HEK293T (cell line): ENCODE measurements around the gene STAT6.

Source experiments
- CTCF ChIA-PET: fragments of 350-600 bp; formaldehyde crosslinking; extraction: SDS; loops from one replicate; lab custom pipeline; 2021; ENCODE audit warnings: antibody characterized with exemption, inconsistent platforms; lab: Yijun Ruan, JAX
- POLR2A ChIA-PET: fragments of 350-600 bp; formaldehyde crosslinking; extraction: SDS; loops from one replicate; lab custom pipeline; 2020; ENCODE audit warnings: antibody characterized with exemption, inconsistent platforms; lab: Yijun Ruan, JAX
- DNase-seq: peaks from one replicate; pipeline ENCODE4 v3.0.0; 2012; ENCODE audit warnings: mixed read lengths; ENCODE audit errors: extremely low spot score
- ARNT ChIP-seq: fragments of 450-650 bp; IDR thresholded peaks from 2 replicates; pipeline ENCODE4 v1.6.1; 2017; ENCODE audit warnings: mild to moderate bottlenecking
- BHLHE40 ChIP-seq: fragments of 450-650 bp; IDR thresholded peaks from 2 replicates; pipeline ENCODE4 v1.6.1; 2016; ENCODE audit warnings: mild to moderate bottlenecking, moderate library complexity, borderline replicate concordance
- CTBP1 ChIP-seq: fragments of 450-650 bp; IDR thresholded peaks from 2 replicates; pipeline ENCODE4 v1.6.1; 2016; ENCODE audit warnings: borderline replicate concordance
- ELF4 ChIP-seq: fragments of 450-650 bp; IDR thresholded peaks from 2 replicates; pipeline ENCODE4 v1.6.1; 2017; ENCODE audit warnings: antibody characterized with exemption
- FOXA1 ChIP-seq: fragments of 450-650 bp; IDR thresholded peaks from 2 replicates; pipeline ENCODE4 v1.6.1; 2016; ENCODE audit warnings: mild to moderate bottlenecking
- FOXK2 ChIP-seq: fragments of 450-650 bp; IDR thresholded peaks from 2 replicates; pipeline ENCODE4 v1.6.1; 2016; ENCODE audit warnings: mild to moderate bottlenecking
- FOXM1 ChIP-seq: fragments of 450-650 bp; IDR thresholded peaks from 2 replicates; pipeline ENCODE4 v1.6.1; 2017; ENCODE audit warnings: mild to moderate bottlenecking, borderline replicate concordance
- HDGF ChIP-seq: fragments of 450-650 bp; IDR thresholded peaks from 2 replicates; pipeline ENCODE4 v1.6.1; 2017; ENCODE audit warnings: antibody characterized with exemption, borderline replicate concordance
- L3MBTL2 ChIP-seq: fragments of 450-650 bp; conservative IDR thresholded peaks from 2 replicates; pipeline ENCODE4 v1.6.1; 2016; ENCODE audit warnings: mild to moderate bottlenecking
- LEF1 ChIP-seq: fragments of 450-650 bp; IDR thresholded peaks from 2 replicates; pipeline ENCODE4 v1.6.1; 2017; ENCODE audit warnings: mild to moderate bottlenecking, borderline replicate concordance
- NFRKB ChIP-seq: fragments of 450-650 bp; IDR thresholded peaks from 2 replicates; pipeline ENCODE4 v1.6.1; 2016; ENCODE audit warnings: mild to moderate bottlenecking, moderate library complexity
- PKNOX1 ChIP-seq: fragments of 450-650 bp; IDR thresholded peaks from 2 replicates; pipeline ENCODE4 v1.6.1; 2016
- SP1 ChIP-seq: fragments of 450-650 bp; IDR thresholded peaks from 2 replicates; pipeline ENCODE4 v1.6.1; 2017
- SUZ12 ChIP-seq: fragments of 450-650 bp; IDR thresholded peaks from 2 replicates; pipeline ENCODE4 v1.6.1; 2016; ENCODE audit warnings: mild to moderate bottlenecking
- TARDBP ChIP-seq: fragments of 450-650 bp; IDR thresholded peaks from 2 replicates; pipeline ENCODE4 v1.6.1; 2016
- ZNF384 ChIP-seq: fragments of 450-650 bp; IDR thresholded peaks from 2 replicates; pipeline ENCODE4 v1.6.1; 2016

STAT6 gene

GRCh38 chr12:57129321-57129842 is 18.2 kb upstream of the STAT6 start:
- ChIA-PET CTCF (interaction anchor here (0.8 to 1.8 kb wide), 3 partner anchors 17 to 46 kb away, joined by 3 to 8 read pairs (median 6); partner anchors contain the start of gene STAT6), POLR2A (interaction anchor here (0.8 to 3.1 kb wide), 3 partner anchors 18 to 101 kb away, joined by 3 to 22 read pairs (median 17); partner anchors contain the start of gene STAT6)
- TF ChIP-seq ARNT (no peak), TARDBP (no peak), LEF1 (no peak), FOXA1 (no peak), ELF4 (no peak)
- no peak for DNase-seq

- no peak for TF ChIP-seq FOXA1
- no peak for TF ChIP-seq ARNT
- no peak for TF ChIP-seq LEF1
- TF ChIP-seq CTBP1: no peak
- TF ChIP-seq PKNOX1: no peak
- no peak for TF ChIP-seq SP1
- TF ChIP-seq L3MBTL2: no peak
- TF ChIP-seq TARDBP: no peak
- TF ChIP-seq BHLHE40: no peak
- no peak for TF ChIP-seq NFRKB
- no peak for TF ChIP-seq SUZ12
- no peak for TF ChIP-seq FOXK2
- TF ChIP-seq ELF4: no peak
- TF ChIP-seq HDGF: no peak
- TF ChIP-seq FOXM1: no peak
- TF ChIP-seq ZNF384: no peak
- POLR2A ChIA-PET: interaction anchor here (0.7 to 3.1 kb wide), 16 partner anchors 8 to 392 kb away, joined by 3 to 22 read pairs (median 5); partner anchors contain the start of genes DDIT3, SHMT2 and STAT6
- CTCF ChIA-PET: interaction anchor here (0.8 to 1.8 kb wide), 4 partner anchors 16 to 47 kb away, joined by 3 to 8 read pairs (median 4); partner anchors contain the start of gene STAT6
- no peak for DNase-seq
Measured at GRCh38 chr12:57128519-57129247, 17.5 kb upstream of the STAT6 start.

- CTCF ChIA-PET: interaction anchor here (0.8 to 1.6 kb wide), 8 partner anchors 13 to 124 kb away, joined by 3 to 9 read pairs (median 4); partner anchors contain the start of gene STAT6
- TF ChIP-seq LEF1 (no peak), BHLHE40 (no peak), FOXM1 (no peak), HDGF (no peak), NFRKB (no peak), PKNOX1 (no peak), SP1 (no peak), CTBP1 (no peak), TARDBP (no peak), ARNT (no peak), FOXA1 (no peak), FOXK2 (no peak), ELF4 (no peak), ZNF384 (no peak), SUZ12 (no peak), L3MBTL2 (no peak)
- DNase-seq: peak; percentile 90
- POLR2A ChIA-PET: interaction anchor here (0.7 to 3.1 kb wide), 20 partner anchors 8 to 392 kb away, joined by 3 to 22 read pairs (median 4); partner anchors contain the start of genes DDIT3, SHMT2 and STAT6
Measured at GRCh38 chr12:57127726-57128518, 16.8 kb upstream of the STAT6 start, which contains the start of gene LRP1. LRP1 (plus strand) TSS chr12:57128483; CDS start chr12:57128965, 482 bp downstream.

GRCh38 chr12:57127101-57127725 is 16.1 kb upstream of the STAT6 start:
- POLR2A ChIA-PET: interaction anchor here (0.7 to 3.1 kb wide), 14 partner anchors 12 to 120 kb away, joined by 3 to 22 read pairs (median 4); partner anchors contain the start of gene STAT6
- peak; percentile 19 for DNase-seq
- 0 out of 2 replicates have a peak, but pooled peaks have one; percentile 20 for TF ChIP-seq L3MBTL2
- TF ChIP-seq FOXA1: no peak
- CTCF ChIA-PET: interaction anchor here (0.7 to 1.5 kb wide), 8 partner anchors 12 to 457 kb away, joined by 3 to 9 read pairs (median 4); partner anchors contain the start of gene STAT6

GRCh38 chr12:57126561-57126960 is 15.4 kb upstream of the STAT6 start:
- CTCF ChIA-PET: interaction anchor here (0.7 to 1.5 kb wide), 5 partner anchors 46 to 456 kb away, joined by 3 to 7 read pairs (median 4); no protein-coding TSS in a partner anchor

More at GRCh38 chr12:57126561-57126960, 15.4 kb upstream of the STAT6 start:
- DNase-seq: no peak
- TF ChIP-seq PKNOX1 (no peak), ZNF384 (no peak)
- POLR2A ChIA-PET: interaction anchor here (1.2 to 2.2 kb wide), 3 partner anchors 15 to 56 kb away, joined by 3 to 9 read pairs (median 5); partner anchors contain the start of gene STAT6
